H1 (cell line): ENCODE measurements around the gene GTF3C5. TPM values are rescaled to one million over a fixed set of nuclear protein-coding genes. Genes with fewer than 3 reads are reported as not detected.

Experiments used
- CTCF ChIA-PET: fragments of 300-600 bp; sonication (Branson Sonifier 250); formaldehyde crosslinking; loops from one replicate; lab custom pipeline; 2021; ENCODE audit not compliant: partially characterized antibody; lab: Charles Lee
- POLR2A ChIA-PET: fragments of 300-600 bp; sonication (Branson Sonifier 250); formaldehyde crosslinking; loops from one replicate; lab custom pipeline; 2021; ENCODE audit warnings: inconsistent platforms; ENCODE audit not compliant: partially characterized antibody; lab: Charles Lee
- DNase-seq, 2 experiments: peaks; one replicate each; pipeline versions ENCODE4 v3.0.0 to v3.0.0-alpha.2; 2010 to 2022; ENCODE audit warnings: low spot score in 2 of 2, low read depth in 1 of 2, mixed read lengths in 1 of 2
- FAIRE-seq: peaks from 2 replicates; lab custom pipeline; 2011; peaks lifted over from hg19 to GRCh38; lab: Jason Lieb, UNC
- H2AFZ ChIP-seq: 2 replicates; pipeline ENCODE4 v1.8.1; 2012; ENCODE audit warnings: low read length, inconsistent platforms
- H2AK5ac ChIP-seq: 2 replicates; pipeline ENCODE4 v1.6.1; 2013; ENCODE audit warnings: low read depth, low read length
- H2BK120ac ChIP-seq: replicated peaks from 2 replicates; pipeline ENCODE3; 2013; ENCODE audit warnings: low read depth, low read length, inconsistent platforms
- H2BK12ac ChIP-seq: 2 replicates; pipeline ENCODE4 v1.6.1; 2013; ENCODE audit warnings: low read depth, low read length
- H2BK15ac ChIP-seq: 2 replicates; pipeline ENCODE4 v1.6.1; 2013; ENCODE audit warnings: low read length
- H2BK20ac ChIP-seq: 2 replicates; pipeline ENCODE4 v1.6.1; 2013; ENCODE audit warnings: low read length
- H2BK5ac ChIP-seq: 2 replicates; pipeline ENCODE4 v1.6.1; 2013; ENCODE audit warnings: low read depth, low read length
- H3K14ac ChIP-seq: 2 replicates; pipeline ENCODE4 v1.6.1; 2013; ENCODE audit warnings: inconsistent platforms; ENCODE audit not compliant: insufficient read length
- H3K18ac ChIP-seq: 2 replicates; pipeline ENCODE4 v1.6.1; 2013; ENCODE audit warnings: low read length; ENCODE audit errors: extremely low read depth
- H3K23ac ChIP-seq: 2 replicates; pipeline ENCODE4 v1.6.1; 2013; ENCODE audit warnings: inconsistent platforms; ENCODE audit not compliant: insufficient read length
- H3K23me2 ChIP-seq: 2 replicates; pipeline ENCODE4 v1.6.1; 2013; ENCODE audit warnings: low read depth, low read length
- H3K27ac ChIP-seq: 2 replicates; pipeline ENCODE4 v1.6.1; 2011; ENCODE audit warnings: low read depth, low read length, inconsistent platforms
- H3K27me3 ChIP-seq, 4 experiments: replicated peaks in 1 of 4; 1 replicate in 1 of 4; 2 replicates in 3 of 4; pipeline versions ENCODE4 v1.6.1 to v1.8.1; 2011 to 2013; ENCODE audit warnings: low read length in 3 of 4, mild to moderate bottlenecking in 3 of 4, inconsistent platforms in 2 of 4, mixed read lengths in 2 of 4, moderate library complexity in 1 of 4; ENCODE audit not compliant: control insufficient read depth in 3 of 4, insufficient read depth in 3 of 4; ENCODE audit errors: extremely low read depth in 1 of 4
- H3K36me3 ChIP-seq, 4 experiments: 2 replicates each; pipeline versions ENCODE4 v1.6.1 to v1.8.1; 2011 to 2013; ENCODE audit warnings: mild to moderate bottlenecking in 4 of 4, low read length in 3 of 4, moderate library complexity in 2 of 4, control low read depth in 1 of 4, inconsistent platforms in 1 of 4; ENCODE audit not compliant: insufficient read depth in 4 of 4, control insufficient read depth in 2 of 4
- H3K4ac ChIP-seq: replicated peaks from 2 replicates; pipeline ENCODE3; 2013; ENCODE audit warnings: low read length, low read depth, mixed read lengths, inconsistent platforms; ENCODE audit not compliant: insufficient read length
- H3K4me1 ChIP-seq, 4 experiments: replicated peaks in 1 of 4; 1 replicate in 1 of 4; 2 replicates in 3 of 4; pipeline versions ENCODE4 v1.6.1 to v1.8.1; 2011 to 2013; ENCODE audit warnings: low read length in 3 of 4, inconsistent platforms in 2 of 4, mixed read lengths in 1 of 4; ENCODE audit not compliant: insufficient read depth in 4 of 4, control insufficient read depth in 3 of 4
- H3K4me2 ChIP-seq, 2 experiments: 2 replicates each; pipeline versions ENCODE4 v1.6.1 to v1.8.1; 2011 to 2013; ENCODE audit warnings: low read depth in 2 of 2, low read length in 2 of 2, control low read depth in 1 of 2, inconsistent platforms in 1 of 2, mild to moderate bottlenecking in 1 of 2; ENCODE audit not compliant: insufficient read depth in 1 of 2
- H3K4me3 ChIP-seq, 4 experiments: fragments of 200-600, 300-600 bp in 1 of 4; sonication (generic), shearing (Covaris generic), sonication (Bioruptor Twin) in 1 of 4; 2 replicates each; pipeline versions ENCODE4 v1.5.1 to v1.8.1; 2011 to 2016; ENCODE audit warnings: low read length in 4 of 4, low read depth in 3 of 4, control low read depth in 2 of 4, inconsistent platforms in 2 of 4, mild to moderate bottlenecking in 2 of 4, mixed read lengths in 1 of 4, moderate library complexity in 1 of 4; ENCODE audit not compliant: insufficient read depth in 2 of 4; ENCODE audit errors: extremely low read depth in 1 of 4
- H3K56ac ChIP-seq: replicated peaks from 2 replicates; pipeline ENCODE3; 2013; ENCODE audit warnings: low read depth, mild to moderate bottlenecking, mixed read lengths, low read length, inconsistent platforms; ENCODE audit not compliant: insufficient read length
- H3K79me1 ChIP-seq: 2 replicates; pipeline ENCODE4 v1.6.1; 2013; ENCODE audit warnings: low read depth, low read length, control low read depth
- H3K79me2 ChIP-seq, 2 experiments: 2 replicates each; pipeline versions ENCODE4 v1.6.1 to v1.8.1; 2012 to 2013; ENCODE audit warnings: low read length in 2 of 2, mild to moderate bottlenecking in 2 of 2, inconsistent platforms in 1 of 2; ENCODE audit not compliant: insufficient read depth in 2 of 2, control insufficient read depth in 1 of 2
- H3K9ac ChIP-seq, 4 experiments: replicated peaks in 1 of 4; 1 replicate in 1 of 4; 2 replicates in 3 of 4; pipeline versions ENCODE4 v1.6.1 to v1.8.1; 2011 to 2013; ENCODE audit warnings: low read depth in 3 of 4, low read length in 3 of 4, control low read depth in 2 of 4, mild to moderate bottlenecking in 2 of 4, moderate library complexity in 2 of 4, inconsistent platforms in 1 of 4; ENCODE audit errors: extremely low read depth in 1 of 4
- H3K9me3 ChIP-seq, 2 experiments: 2 replicates each; pipeline versions ENCODE4 v1.6.1 to v1.8.1; 2012 to 2013; ENCODE audit warnings: mild to moderate bottlenecking in 2 of 2, moderate library complexity in 2 of 2, control low read depth in 1 of 2, inconsistent platforms in 1 of 2, low read depth in 1 of 2, low read length in 1 of 2, mixed read lengths in 1 of 2; ENCODE audit not compliant: insufficient read depth in 2 of 2
- H4K20me1 ChIP-seq, 2 experiments: replicated peaks in 1 of 2; 2 replicates each; pipeline versions ENCODE3 to v1.8.1; 2011 to 2013; ENCODE audit warnings: inconsistent platforms in 2 of 2, low read length in 2 of 2, mild to moderate bottlenecking in 1 of 2; ENCODE audit not compliant: insufficient read depth in 2 of 2, control insufficient read depth in 1 of 2
- H4K5ac ChIP-seq: 2 replicates; pipeline ENCODE4 v1.6.1; 2013; ENCODE audit warnings: low read length, low read depth, mixed read lengths, inconsistent platforms; ENCODE audit not compliant: insufficient read length
- H4K8ac ChIP-seq: 2 replicates; pipeline ENCODE4 v1.8.0; 2013; ENCODE audit warnings: mild to moderate bottlenecking, moderate library complexity, low read length, inconsistent platforms; ENCODE audit not compliant: insufficient read depth; ENCODE audit errors: extremely low read depth
- H4K91ac ChIP-seq: replicated peaks from 2 replicates; pipeline ENCODE3; 2013; ENCODE audit warnings: low read length, mixed read lengths, inconsistent platforms; ENCODE audit not compliant: insufficient read length
- CHD2 ChIP-seq: IDR thresholded peaks from 2 replicates; pipeline ENCODE4 v1.6.1; 2012; ENCODE audit warnings: low read length, improper control_type of control experiment
- GABPA ChIP-seq: IDR thresholded peaks from 2 replicates; pipeline ENCODE4 v1.6.1; 2011; ENCODE audit warnings: mild to moderate bottlenecking, low read length, moderate library complexity, borderline replicate concordance; ENCODE audit not compliant: insufficient read depth
- RAD21 ChIP-seq, 2 experiments: IDR thresholded peaks in 1 of 2; conservative IDR thresholded peaks in 1 of 2; 2 replicates each; pipeline ENCODE4 v1.6.1; 2011; ENCODE audit warnings: low read depth in 2 of 2, low read length in 2 of 2, improper control_type of control experiment in 1 of 2, inconsistent platforms in 1 of 2, mild to moderate bottlenecking in 1 of 2, moderate library complexity in 1 of 2
- WGBS, 2 experiments: shearing (Covaris generic) in 1 of 2; methylation state at CpG; one replicate each; pipeline versions ENCODE4 v1.1.6 to v1.1.7; 2013 to 2015; ENCODE audit warnings: low lambda C conversion rate in 2 of 2, mixed read lengths in 2 of 2, inconsistent platforms in 1 of 2, low coverage in 1 of 2, missing lambda C conversion rate in 1 of 2; ENCODE audit not compliant: insufficient replicate concordance in 2 of 2, insufficient coverage in 1 of 2, insufficient read length in 1 of 2; ENCODE audit errors: extremely low coverage in 1 of 2, missing lambda C conversion rate in 1 of 2; 5-methylcytosine and 5-hydroxymethylcytosine counted together
- polyA plus RNA-seq, 7 experiments: library from polyadenylated mRNA; depleted of rRNA in 3 of 7; stranded (reverse) in 5 of 7; unstranded in 2 of 7; fragments of >200 nt in 5 of 7; fragments of 200-250 nt in 2 of 7; gene quantifications; 1 replicate in 5 of 7; 2 replicates in 1 of 7; 4 replicates in 1 of 7; pipeline versions ENCODE4 v1.2.1 to v1.2.3, GENCODE V29; 2011 to 2013; ENCODE audit warnings: missing spikeins in 2 of 7, mixed read lengths in 2 of 7
- total RNA-seq: library from RNA; stranded (reverse); fragmentation: NEBNext Ultra II Directional; extraction: Animal tissue kit (Norgen Biotek cat#: 25700); gene quantifications from 2 replicates; pipeline ENCODE4 v1.2.1, GENCODE V29; 2021
- TF ChIP-seq, protein P1 (sequence below), 3 experiments: IDR thresholded peaks; 1 replicate in 2 of 3; 2 replicates in 1 of 3; pipeline versions ENCODE4 v1.5.1 to v1.6.1; 2011; ENCODE audit warnings: low read length in 3 of 3, mild to moderate bottlenecking in 3 of 3, inconsistent platforms in 2 of 3, low read depth in 1 of 3, moderate library complexity in 1 of 3; ENCODE audit not compliant: insufficient read depth in 1 of 3; ENCODE audit errors: control extremely low read depth in 1 of 3

Gene GTF3C5
- total and polyA plus RNA-seq, 2 of the 8 experiments (the other 6 are each of a cell fraction or from before 2014, with no cell fraction given), result 78.7 to 87.1 TPM

DNA sequence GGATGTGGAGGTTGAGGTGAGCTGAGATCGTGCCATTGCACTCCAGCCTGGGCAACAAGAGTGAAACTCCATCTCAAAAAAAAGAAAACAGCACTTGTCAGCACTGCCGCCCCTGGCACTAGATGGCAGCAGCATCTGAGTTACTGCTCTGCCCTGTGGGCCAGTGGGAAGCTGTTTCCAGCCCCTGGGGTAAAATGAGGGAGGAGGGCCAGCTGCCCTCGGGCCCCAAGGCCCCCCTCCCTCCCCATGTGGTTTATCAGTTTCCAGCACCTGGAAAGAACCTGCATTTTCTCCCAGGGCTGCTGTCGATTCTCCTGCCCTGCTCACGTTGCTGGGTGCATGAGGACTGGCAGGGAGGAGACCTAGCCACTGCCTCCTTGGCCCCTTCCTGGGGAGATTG lies 17.8 kb downstream of the GTF3C5 start:
- Histone ChIP-seq H4K5ac (no peak overlapping the region), H3K79me2 (no peaks in the 10 kb centered on the region)
- FAIRE-seq, result no peak
- no peak for TF ChIP-seq GABPA
- TF ChIP-seq, protein P1, sequence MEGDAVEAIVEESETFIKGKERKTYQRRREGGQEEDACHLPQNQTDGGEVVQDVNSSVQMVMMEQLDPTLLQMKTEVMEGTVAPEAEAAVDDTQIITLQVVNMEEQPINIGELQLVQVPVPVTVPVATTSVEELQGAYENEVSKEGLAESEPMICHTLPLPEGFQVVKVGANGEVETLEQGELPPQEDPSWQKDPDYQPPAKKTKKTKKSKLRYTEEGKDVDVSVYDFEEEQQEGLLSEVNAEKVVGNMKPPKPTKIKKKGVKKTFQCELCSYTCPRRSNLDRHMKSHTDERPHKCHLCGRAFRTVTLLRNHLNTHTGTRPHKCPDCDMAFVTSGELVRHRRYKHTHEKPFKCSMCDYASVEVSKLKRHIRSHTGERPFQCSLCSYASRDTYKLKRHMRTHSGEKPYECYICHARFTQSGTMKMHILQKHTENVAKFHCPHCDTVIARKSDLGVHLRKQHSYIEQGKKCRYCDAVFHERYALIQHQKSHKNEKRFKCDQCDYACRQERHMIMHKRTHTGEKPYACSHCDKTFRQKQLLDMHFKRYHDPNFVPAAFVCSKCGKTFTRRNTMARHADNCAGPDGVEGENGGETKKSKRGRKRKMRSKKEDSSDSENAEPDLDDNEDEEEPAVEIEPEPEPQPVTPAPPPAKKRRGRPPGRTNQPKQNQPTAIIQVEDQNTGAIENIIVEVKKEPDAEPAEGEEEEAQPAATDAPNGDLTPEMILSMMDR (IDR thresholded peaks at IDR 0.05; ENCODE audit: control extremely low read depth in 1 of 3, insufficient read depth in 1 of 3, low read depth in 1 of 3, low read length in 3 of 3), result peak; percentile 38 to 59 (median 55)
- peak; percentile 44 to 65 for TF ChIP-seq RAD21 (IDR thresholded peaks at IDR 0.05 in 1 of 2, conservative IDR thresholded peaks at IDR 0.05 in 1 of 2; ENCODE audit: low read depth in 2 of 2, low read length in 2 of 2)
- TF ChIP-seq CHD2, result no peak
- TF ChIP-seq, all 59 proteins: peak for 2
- Histone ChIP-seq H2AFZ (no peak overlapping the region), H3K9me3 (no peaks in the 10 kb centered on the region), H3K27me3 (no peaks in the 10 kb centered on the region), H3K36me3 (peaks cover 14 to 45% (median 39%) of the 10 kb centered on the region in 4 experiments; a peak in 6 of 8 replicates), H3K9ac (no peak overlapping the region), H3K4me1 (no peaks in the 10 kb centered on the region), H3K79me1 (peaks cover 2% of the 10 kb centered on the region; the same call in 1 of the 2 replicates), H3K56ac (no peak overlapping the region), H3K23ac (no peak overlapping the region), H4K8ac (no peak overlapping the region), H4K91ac (no peak overlapping the region), H2BK5ac (no peak overlapping the region), H3K4ac (no peak overlapping the region), H3K14ac (no peak overlapping the region), H2BK120ac (no peak overlapping the region), H2AK5ac (no peak overlapping the region), H3K18ac (no peak overlapping the region), H2BK12ac (no peak overlapping the region), H4K20me1 (peaks cover 0 to 17% of the 10 kb centered on the region in 2 experiments), H2BK15ac (no peak overlapping the region), H3K4me3 (no peak overlapping the region), H3K23me2 (no peaks in the 10 kb centered on the region), H2BK20ac (no peak overlapping the region), H3K27ac (no peak overlapping the region), H3K4me2 (no peak overlapping the region)
- no peak for DNase-seq
- ChIA-PET CTCF (interaction anchor here (0.6 to 4.2 kb wide), 22 partner anchors 10 to 1784 kb away, joined by 3 to 21 read pairs (median 4); partner anchors contain the start of gene GTF3C5), POLR2A (interaction anchor here (0.6 to 1.6 kb wide), 4 partner anchors 12 to 412 kb away, joined by 3 to 4 read pairs (median 4); no protein-coding TSS in a partner anchor)
- 76% methylated on average over 5 of the region's 5 CpGs; no CpG with 5 or more reads in 1 of the 2 experiments for WGBS, 2 experiments
